Activated CD8-positive, alpha-beta T cell treated with anti-CD3 and anti-CD28 coated beads, Interleukin-2, amount 10 ng/mL, durations not matched to agents 7 days and 5 days (primary cell): ENCODE data around the gene PAAF1. TPM values are rescaled to one million over a fixed set of nuclear protein-coding genes. Genes with fewer than 3 reads are reported as not detected.
A peak's percentile ranks its signal among the peaks of the same experiment; 100 is the strongest.

Source experiments
- ATAC-seq: fragments of 150-1000 bp; cut with Tn5 transposase; one replicate; pipeline ENCODE4 v1.10.0; 2021; ENCODE audit warnings: moderate library complexity
- CTCF ChIA-PET: fragments of 350-600 bp; sonication (Branson Sonifier 250); formaldehyde crosslinking; loops from one replicate; lab custom pipeline; 2021; ENCODE audit warnings: antibody characterized with exemption; lab: Charles Lee
- POLR2A ChIA-PET: fragments of 350-600 bp; sonication (Branson Sonifier 250); formaldehyde crosslinking; loops from one replicate; lab custom pipeline; 2021; ENCODE audit warnings: antibody characterized with exemption; lab: Charles Lee
- DNase-seq: peaks from one replicate; pipeline ENCODE4 v3.0.0-alpha.2; 2020
- H3K27ac Mint-ChIP-seq: one replicate; pipeline ENCODE4 v1.8.0; 2021; ENCODE audit warnings: mild to moderate bottlenecking, mixed read lengths
- H3K27me3 Mint-ChIP-seq: one replicate; pipeline ENCODE4 v1.8.0; 2021; ENCODE audit warnings: low read depth, mixed read lengths
- H3K36me3 Mint-ChIP-seq: one replicate; pipeline ENCODE4 v1.8.0; 2021; ENCODE audit warnings: low read depth, mixed read lengths
- H3K4me1 Mint-ChIP-seq: one replicate; pipeline ENCODE4 v1.8.0; 2021; ENCODE audit warnings: low read depth, mixed read lengths
- H3K4me3 Mint-ChIP-seq: one replicate; pipeline ENCODE4 v1.8.0; 2021; ENCODE audit warnings: mild to moderate bottlenecking, mixed read lengths
- H3K9me3 Mint-ChIP-seq: one replicate; pipeline ENCODE4 v1.8.0; 2022; ENCODE audit warnings: mixed read lengths; ENCODE audit not compliant: insufficient read depth
- total RNA-seq, 2 experiments: library from RNA; stranded (reverse); gene quantifications; one replicate each; pipeline ENCODE4 v1.2.3, GENCODE V29; 2021

PAAF1 gene
- total RNA-seq, 2 experiments from 2014 or later = 17.9 to 19.6 TPM

GRCh38 chr11:73949246-73949645 lies 72.4 kb downstream of the PAAF1 start:
- no peak for DNase-seq
- no peak for ATAC-seq
- Mint-ChIP-seq H3K27ac (no peak overlapping the region), H3K9me3 (no peaks in the 10 kb centered on the region), H3K4me1 (no peaks in the 10 kb centered on the region), H3K4me3 (no peak overlapping the region), H3K27me3 (peaks cover 2% of the 10 kb centered on the region), H3K36me3 (no peaks in the 10 kb centered on the region)
- ChIA-PET CTCF (no interaction called here), POLR2A (no interaction called here)

GRCh38 chr11:73949912-73950311 lies 73.1 kb downstream of the PAAF1 start:
- no peak for ATAC-seq
- CTCF ChIA-PET = no interaction called here
- DNase-seq = no peak
- Mint-ChIP-seq H3K36me3 (no peaks in the 10 kb centered on the region), H3K27ac (no peak overlapping the region), H3K9me3 (no peaks in the 10 kb centered on the region), H3K4me1 (no peaks in the 10 kb centered on the region), H3K27me3 (peaks cover 2% of the 10 kb centered on the region), H3K4me3 (no peak overlapping the region)
- POLR2A ChIA-PET = no interaction called here

- POLR2A ChIA-PET = interaction anchor here (0.6 kb wide), 1 partner anchor 17 kb away, joined by 3 read pairs; no protein-coding TSS in a partner anchor
- H3K36me3 Mint-ChIP-seq = no peaks in the 10 kb centered on the region
- no peaks in the 10 kb centered on the region for H3K4me1 Mint-ChIP-seq
- H3K27me3 Mint-ChIP-seq = no peaks in the 10 kb centered on the region
- ATAC-seq = peak; percentile 60
- CTCF ChIA-PET = interaction anchor here (1.5 kb wide), 1 partner anchor 10 kb away, joined by 3 read pairs; no protein-coding TSS in a partner anchor
- H3K4me3 Mint-ChIP-seq = no peak within 1 kb of the TSS
- peak; percentile 40 for DNase-seq
- H3K9me3 Mint-ChIP-seq = no peaks in the 10 kb centered on the region
- no peak within 1 kb of the TSS for H3K27ac Mint-ChIP-seq
Measured at GRCh38 chr11:73950869-73951710, 74.3 kb downstream of the PAAF1 start, which contains the start of gene DNAJB13. Gene DNAJB13, plus strand, starts transcription at chr11:73951026. Its CDS starts 44 bp downstream, at chr11:73951070.

GRCh38 chr11:73951797-73952196 lies 75.0 kb downstream of the PAAF1 start:
- Mint-ChIP-seq H3K27ac (no peak overlapping the region), H3K4me3 (no peak overlapping the region), H3K4me1 (no peaks in the 10 kb centered on the region), H3K27me3 (no peaks in the 10 kb centered on the region), H3K9me3 (no peaks in the 10 kb centered on the region), H3K36me3 (no peaks in the 10 kb centered on the region)
- ChIA-PET POLR2A (no interaction called here), CTCF (interaction anchor here (1.5 kb wide), 1 partner anchor 9 kb away, joined by 3 read pairs; no protein-coding TSS in a partner anchor)
- ATAC-seq (no peak), DNase-seq (no peak)

GRCh38 chr11:73956876-73957653 lies 80.3 kb downstream of the PAAF1 start:
- CTCF ChIA-PET = no interaction called here
- H3K27ac Mint-ChIP-seq = no peak overlapping the region
- POLR2A ChIA-PET = no interaction called here
- H3K4me1 Mint-ChIP-seq = no peaks in the 10 kb centered on the region
- H3K9me3 Mint-ChIP-seq = no peaks in the 10 kb centered on the region
- no peaks in the 10 kb centered on the region for H3K27me3 Mint-ChIP-seq
- DNase-seq (no peak), ATAC-seq (no peak)
- H3K4me3 Mint-ChIP-seq = no peak overlapping the region
- no peaks in the 10 kb centered on the region for H3K36me3 Mint-ChIP-seq

GRCh38 chr11:73957654-73958361 lies 81.0 kb downstream of the PAAF1 start:
- Mint-ChIP-seq H3K9me3 (no peaks in the 10 kb centered on the region), H3K27me3 (no peaks in the 10 kb centered on the region), H3K4me3 (no peak overlapping the region), H3K36me3 (no peaks in the 10 kb centered on the region), H3K4me1 (no peaks in the 10 kb centered on the region), H3K27ac (no peak overlapping the region)
- ATAC-seq (no peak), DNase-seq (no peak)
- ChIA-PET POLR2A (no interaction called here), CTCF (no interaction called here)

GRCh38 chr11:73958521-73959141 lies 81.8 kb downstream of the PAAF1 start:
- Mint-ChIP-seq H3K4me3 (no peak overlapping the region), H3K27ac (no peak overlapping the region), H3K9me3 (no peaks in the 10 kb centered on the region), H3K36me3 (no peaks in the 10 kb centered on the region), H3K4me1 (no peaks in the 10 kb centered on the region), H3K27me3 (no peaks in the 10 kb centered on the region)
- CTCF ChIA-PET = interaction anchor here (0.6 kb wide), 1 partner anchor 430 kb away, joined by 3 read pairs; no protein-coding TSS in a partner anchor
- ATAC-seq (no peak), DNase-seq (no peak)
- POLR2A ChIA-PET = no interaction called here

- Mint-ChIP-seq H3K27ac (no peak overlapping the region), H3K4me1 (peaks cover 8% of the 10 kb centered on the region), H3K27me3 (no peaks in the 10 kb centered on the region), H3K4me3 (no peak overlapping the region), H3K9me3 (no peaks in the 10 kb centered on the region), H3K36me3 (no peaks in the 10 kb centered on the region)
- DNase-seq (no peak), ATAC-seq (no peak)
- POLR2A ChIA-PET = no interaction called here
- CTCF ChIA-PET = interaction anchor here (1.2 kb wide), 1 partner anchor 10 kb away, joined by 3 read pairs; the partner anchor contains the start of gene DNAJB13
Measured at GRCh38 chr11:73961321-73961720, 84.5 kb downstream of the PAAF1 start.

GRCh38 chr11:73962101-73962705 lies 85.4 kb downstream of the PAAF1 start:
- no peaks in the 10 kb centered on the region for H3K27me3 Mint-ChIP-seq
- H3K27ac Mint-ChIP-seq = no peak overlapping the region
- H3K36me3 Mint-ChIP-seq = no peaks in the 10 kb centered on the region
- no peak for ATAC-seq
- ChIA-PET POLR2A (no interaction called here), CTCF (interaction anchor here (2.1 kb wide), 1 partner anchor 209 kb away, joined by 10 read pairs; the partner anchor contains the start of genes C2CD3 and PPME1)
- no peak overlapping the region for H3K4me3 Mint-ChIP-seq
- DNase-seq = no peak
- H3K9me3 Mint-ChIP-seq = no peaks in the 10 kb centered on the region
- peaks cover 8% of the 10 kb centered on the region for H3K4me1 Mint-ChIP-seq

- ChIA-PET POLR2A (interaction anchor here (0.6 to 1.2 kb wide), 2 partner anchors 19 to 66 kb away, joined by 3 to 6 read pairs; partner anchors contain the start of gene UCP2), CTCF (interaction anchor here (0.6 to 2.1 kb wide), 27 partner anchors 11 to 486 kb away, joined by 3 to 29 read pairs (median 4); partner anchors contain the start of genes C2CD3, PPME1 and UCP3)
- peaks cover 17% of the 10 kb centered on the region for H3K4me1 Mint-ChIP-seq
- H3K4me3 Mint-ChIP-seq = no peak overlapping the region
- no peak for DNase-seq
- H3K27me3 Mint-ChIP-seq = no peaks in the 10 kb centered on the region
- H3K9me3 Mint-ChIP-seq = no peaks in the 10 kb centered on the region
- ATAC-seq = no peak
- no peaks in the 10 kb centered on the region for H3K36me3 Mint-ChIP-seq
- H3K27ac Mint-ChIP-seq = no peak overlapping the region
Measured at GRCh38 chr11:73963861-73964260, 87.1 kb downstream of the PAAF1 start.
